ENCODE results near the gene NUCB1. TPM values are rescaled to one million over a fixed set of nuclear protein-coding genes. Genes with fewer than 3 reads are reported as not detected.

The NUCB1 gene
- total and polyA plus RNA-seq, 4 donors = 186 to 775 (median 238) TPM

DNA sequence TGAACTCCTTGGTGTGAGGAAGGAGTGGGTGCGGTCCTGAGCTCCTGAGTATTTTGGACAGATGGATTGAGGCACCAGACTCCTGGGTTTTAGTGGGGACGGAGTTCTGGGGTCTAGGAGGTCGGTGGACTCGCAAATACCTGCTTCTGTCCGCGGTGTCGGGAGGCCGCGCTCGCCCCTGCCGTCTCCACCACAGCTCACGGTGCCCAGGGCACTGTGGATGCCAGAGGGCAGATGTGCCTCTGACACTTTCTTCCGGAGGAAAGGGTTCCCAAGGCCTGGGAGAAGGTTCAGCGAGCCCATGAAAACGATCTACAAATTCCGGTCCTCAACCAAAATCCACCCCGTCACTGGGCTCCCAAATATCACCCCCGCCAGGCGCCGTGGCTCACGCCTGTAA is 4.9 kb upstream of the NUCB1 start (continued):
- TF ChIP-seq, protein P1, sequence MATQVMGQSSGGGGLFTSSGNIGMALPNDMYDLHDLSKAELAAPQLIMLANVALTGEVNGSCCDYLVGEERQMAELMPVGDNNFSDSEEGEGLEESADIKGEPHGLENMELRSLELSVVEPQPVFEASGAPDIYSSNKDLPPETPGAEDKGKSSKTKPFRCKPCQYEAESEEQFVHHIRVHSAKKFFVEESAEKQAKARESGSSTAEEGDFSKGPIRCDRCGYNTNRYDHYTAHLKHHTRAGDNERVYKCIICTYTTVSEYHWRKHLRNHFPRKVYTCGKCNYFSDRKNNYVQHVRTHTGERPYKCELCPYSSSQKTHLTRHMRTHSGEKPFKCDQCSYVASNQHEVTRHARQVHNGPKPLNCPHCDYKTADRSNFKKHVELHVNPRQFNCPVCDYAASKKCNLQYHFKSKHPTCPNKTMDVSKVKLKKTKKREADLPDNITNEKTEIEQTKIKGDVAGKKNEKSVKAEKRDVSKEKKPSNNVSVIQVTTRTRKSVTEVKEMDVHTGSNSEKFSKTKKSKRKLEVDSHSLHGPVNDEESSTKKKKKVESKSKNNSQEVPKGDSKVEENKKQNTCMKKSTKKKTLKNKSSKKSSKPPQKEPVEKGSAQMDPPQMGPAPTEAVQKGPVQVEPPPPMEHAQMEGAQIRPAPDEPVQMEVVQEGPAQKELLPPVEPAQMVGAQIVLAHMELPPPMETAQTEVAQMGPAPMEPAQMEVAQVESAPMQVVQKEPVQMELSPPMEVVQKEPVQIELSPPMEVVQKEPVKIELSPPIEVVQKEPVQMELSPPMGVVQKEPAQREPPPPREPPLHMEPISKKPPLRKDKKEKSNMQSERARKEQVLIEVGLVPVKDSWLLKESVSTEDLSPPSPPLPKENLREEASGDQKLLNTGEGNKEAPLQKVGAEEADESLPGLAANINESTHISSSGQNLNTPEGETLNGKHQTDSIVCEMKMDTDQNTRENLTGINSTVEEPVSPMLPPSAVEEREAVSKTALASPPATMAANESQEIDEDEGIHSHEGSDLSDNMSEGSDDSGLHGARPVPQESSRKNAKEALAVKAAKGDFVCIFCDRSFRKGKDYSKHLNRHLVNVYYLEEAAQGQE (IDR thresholded peaks at IDR 0.05) = no peak
- TF ChIP-seq HNF4G (IDR thresholded peaks at IDR 0.05) (no peak), GABPA (IDR thresholded peaks at IDR 0.05 in 1 of 2, conservative IDR thresholded peaks at IDR 0.05 in 1 of 2) (no peak), RAD21 (IDR thresholded peaks at IDR 0.05) (no peak), SP1 (IDR thresholded peaks at IDR 0.05) (no peak)
- TF ChIP-seq, protein P2, sequence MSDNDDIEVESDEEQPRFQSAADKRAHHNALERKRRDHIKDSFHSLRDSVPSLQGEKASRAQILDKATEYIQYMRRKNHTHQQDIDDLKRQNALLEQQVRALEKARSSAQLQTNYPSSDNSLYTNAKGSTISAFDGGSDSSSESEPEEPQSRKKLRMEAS (IDR thresholded peaks at IDR 0.05) = no peak

DNA sequence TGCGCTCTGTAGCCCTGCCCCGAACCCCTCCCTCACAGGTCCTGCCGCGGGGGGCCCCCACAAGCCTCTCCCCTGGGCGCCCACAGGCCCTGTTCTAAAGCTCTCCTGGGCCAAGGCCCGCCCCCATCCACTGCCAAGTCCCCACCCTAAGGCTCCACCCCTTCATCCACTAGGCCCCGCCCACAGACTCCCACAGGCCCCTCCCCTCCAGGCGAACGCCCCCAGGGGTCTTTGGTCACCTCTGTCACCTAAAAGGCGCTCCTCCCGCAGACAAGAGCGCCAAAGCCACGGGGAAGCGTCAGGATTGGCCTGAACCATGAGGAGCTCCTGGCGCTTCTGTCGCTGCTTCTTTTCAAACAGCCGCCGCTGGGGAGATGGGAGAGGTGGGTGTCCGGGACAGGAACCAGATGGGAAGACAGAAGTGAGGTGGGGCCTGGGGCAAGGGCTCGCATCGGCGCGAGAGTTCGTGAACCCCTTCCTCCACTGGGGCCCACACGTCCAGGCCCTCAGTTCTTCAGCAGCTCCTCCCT is 3.9 kb upstream of the NUCB1 start:
- Histone ChIP-seq H3K9me3 (ENCODE audit: control insufficient read depth in 4 of 4, low read length in 3 of 4) (no peaks in the 10 kb centered on the region), H3K27ac (ENCODE audit: low read depth in 1 of 2, low read length in 2 of 2) (peak overlapping the region in 1 of 2 donors; percentile 25), H3K36me3 (ENCODE audit: control insufficient read depth in 4 of 4, insufficient read depth in 3 of 4, low read depth in 1 of 4, low read length in 3 of 4) (no peaks in the 10 kb centered on the region), H3K4me3 (ENCODE audit: low read depth in 1 of 3, low read length in 3 of 3) (peak overlapping the region in 1 of 3 donors; percentile 26), H3K9ac (ENCODE audit: low read depth in 1 of 2, low read length in 2 of 2) (no peak overlapping the region), H3K27me3 (ENCODE audit: control insufficient read depth in 4 of 4, insufficient read depth in 4 of 4, low read length in 3 of 4) (no peaks in the 10 kb centered on the region), H3K4me1 (ENCODE audit: control insufficient read depth in 4 of 4, insufficient read depth in 4 of 4, low read length in 3 of 4) (peaks cover 0 to 10% (median 2%) of the 10 kb centered on the region in 4 donors)
- TF ChIP-seq YY1 (IDR thresholded peaks at IDR 0.05) (no peak), TAF1 (conservative IDR thresholded peaks at IDR 0.05) (peak; percentile 59), RXRA (IDR thresholded peaks at IDR 0.05) (peak in 1 of 2 donors; percentile 40), FOXA1 (IDR thresholded peaks at IDR 0.05) (no peak), HNF4G (IDR thresholded peaks at IDR 0.05) (peak; percentile 19), RAD21 (IDR thresholded peaks at IDR 0.05) (peak in 1 of 2 donors; percentile 33), SP1 (IDR thresholded peaks at IDR 0.05) (peak; percentile 55), HNF4A (conservative IDR thresholded peaks at IDR 0.05) (peak in 1 of 2 donors; percentile 50)
- WGBS = 43% methylated on average over 25 of the region's 25 CpGs
- DNase-seq (ENCODE audit: low spot score) = peak; percentile 72

DNA sequence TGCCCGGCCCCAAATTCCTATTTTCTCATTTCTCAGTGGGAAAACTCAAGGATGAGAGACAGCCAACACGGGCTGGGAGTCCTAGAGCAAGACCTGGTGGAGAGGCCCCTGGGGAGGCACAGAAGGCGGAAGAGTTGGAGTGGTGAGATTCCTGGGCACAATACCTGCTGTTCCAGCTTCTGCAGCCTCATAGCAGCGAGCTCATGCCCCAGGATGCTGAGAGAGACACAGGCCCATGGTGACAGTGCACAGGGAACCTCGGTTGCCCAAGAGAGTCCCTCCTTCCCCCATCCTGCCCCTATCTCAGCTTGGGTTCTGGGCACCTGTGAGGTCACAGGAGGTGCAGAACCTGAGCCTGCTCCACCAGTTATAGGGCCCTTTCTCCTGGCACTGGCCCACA is 2.9 kb upstream of the NUCB1 start:
- Histone ChIP-seq H3K27me3 (ENCODE audit: control insufficient read depth in 4 of 4, insufficient read depth in 4 of 4, low read length in 3 of 4) (no peaks in the 10 kb centered on the region), H3K4me1 (ENCODE audit: control insufficient read depth in 4 of 4, insufficient read depth in 4 of 4, low read length in 3 of 4) (peaks cover 0 to 17% (median 7%) of the 10 kb centered on the region in 4 donors), H3K9ac (ENCODE audit: low read depth in 1 of 2, low read length in 2 of 2) (no peak overlapping the region), H3K36me3 (ENCODE audit: control insufficient read depth in 4 of 4, insufficient read depth in 3 of 4, low read depth in 1 of 4, low read length in 3 of 4) (no peaks in the 10 kb centered on the region), H3K27ac (ENCODE audit: low read depth in 1 of 2, low read length in 2 of 2) (no peak overlapping the region), H3K9me3 (ENCODE audit: control insufficient read depth in 4 of 4, low read length in 3 of 4) (no peaks in the 10 kb centered on the region), H3K4me3 (ENCODE audit: low read depth in 1 of 3, low read length in 3 of 3) (no peak overlapping the region)
- WGBS = 92% methylated on average over 5 of the region's 5 CpGs
- no peak for DNase-seq (ENCODE audit: low spot score)
- TF ChIP-seq FOXA2 (IDR thresholded peaks at IDR 0.05) (no peak), JUND (IDR thresholded peaks at IDR 0.05) (no peak)
- TF ChIP-seq, protein P3, sequence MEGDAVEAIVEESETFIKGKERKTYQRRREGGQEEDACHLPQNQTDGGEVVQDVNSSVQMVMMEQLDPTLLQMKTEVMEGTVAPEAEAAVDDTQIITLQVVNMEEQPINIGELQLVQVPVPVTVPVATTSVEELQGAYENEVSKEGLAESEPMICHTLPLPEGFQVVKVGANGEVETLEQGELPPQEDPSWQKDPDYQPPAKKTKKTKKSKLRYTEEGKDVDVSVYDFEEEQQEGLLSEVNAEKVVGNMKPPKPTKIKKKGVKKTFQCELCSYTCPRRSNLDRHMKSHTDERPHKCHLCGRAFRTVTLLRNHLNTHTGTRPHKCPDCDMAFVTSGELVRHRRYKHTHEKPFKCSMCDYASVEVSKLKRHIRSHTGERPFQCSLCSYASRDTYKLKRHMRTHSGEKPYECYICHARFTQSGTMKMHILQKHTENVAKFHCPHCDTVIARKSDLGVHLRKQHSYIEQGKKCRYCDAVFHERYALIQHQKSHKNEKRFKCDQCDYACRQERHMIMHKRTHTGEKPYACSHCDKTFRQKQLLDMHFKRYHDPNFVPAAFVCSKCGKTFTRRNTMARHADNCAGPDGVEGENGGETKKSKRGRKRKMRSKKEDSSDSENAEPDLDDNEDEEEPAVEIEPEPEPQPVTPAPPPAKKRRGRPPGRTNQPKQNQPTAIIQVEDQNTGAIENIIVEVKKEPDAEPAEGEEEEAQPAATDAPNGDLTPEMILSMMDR (IDR thresholded peaks at IDR 0.05; ENCODE audit: low read depth, low read length, missing input control) = no peak
- TF ChIP-seq, protein P2 (IDR thresholded peaks at IDR 0.05) = no peak
